HG03139 (cell line): ENCODE data around the gene C5orf46.
"Not testable (repeated sequence)": the region's sequence is repeated elsewhere in the genome, so short reads cannot be mapped to it uniquely, and the experiment has no call there.

ENCODE experiments used
- ATAC-seq: cut with Tn5 transposase; IDR thresholded peaks from one replicate; pipeline ENCODE4 v1.9.1; 2021; ENCODE audit not compliant: unreplicated experiment

Gene C5orf46

DNA sequence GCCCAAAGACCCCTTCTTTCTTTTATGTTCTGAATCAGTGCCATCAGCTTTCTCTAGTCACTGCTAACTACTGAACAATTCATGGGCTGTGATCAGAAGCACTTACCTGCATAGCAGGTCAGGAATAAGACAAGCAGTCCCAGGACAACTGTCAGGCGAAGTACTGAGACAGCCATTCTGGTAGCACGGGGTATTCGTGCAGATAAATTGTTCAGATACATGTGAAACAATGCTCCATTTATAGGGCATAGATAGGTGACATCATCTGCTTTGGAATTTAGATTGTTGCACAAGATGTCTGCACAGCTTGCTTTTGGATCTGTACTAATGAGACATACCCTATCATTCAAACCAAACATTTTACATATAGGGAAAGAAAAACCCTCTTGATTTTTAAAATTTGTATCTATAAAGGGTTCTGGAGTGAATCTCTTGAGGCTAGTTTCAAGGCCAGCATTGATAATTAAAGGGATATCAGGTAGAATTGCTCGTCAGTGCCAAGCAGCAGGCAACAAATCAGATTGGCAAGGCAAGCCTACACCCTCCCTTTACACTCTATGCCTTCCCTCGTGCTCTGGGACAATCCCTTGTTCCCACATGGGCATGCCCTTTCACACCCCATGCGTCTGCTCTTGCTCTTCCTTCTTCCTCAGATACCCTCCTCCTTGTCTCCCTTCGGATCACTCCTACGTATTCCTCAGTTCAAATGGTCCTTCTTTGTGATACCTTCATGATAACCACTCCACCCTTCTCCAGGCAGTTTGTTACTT, at the start of gene C5orf46:
TSS of gene C5orf46 (minus strand) at position 213 of the 770 bp plus-strand sequence. CDS start at position 176, 37 bp downstream.
- no peak for ATAC-seq

DNA sequence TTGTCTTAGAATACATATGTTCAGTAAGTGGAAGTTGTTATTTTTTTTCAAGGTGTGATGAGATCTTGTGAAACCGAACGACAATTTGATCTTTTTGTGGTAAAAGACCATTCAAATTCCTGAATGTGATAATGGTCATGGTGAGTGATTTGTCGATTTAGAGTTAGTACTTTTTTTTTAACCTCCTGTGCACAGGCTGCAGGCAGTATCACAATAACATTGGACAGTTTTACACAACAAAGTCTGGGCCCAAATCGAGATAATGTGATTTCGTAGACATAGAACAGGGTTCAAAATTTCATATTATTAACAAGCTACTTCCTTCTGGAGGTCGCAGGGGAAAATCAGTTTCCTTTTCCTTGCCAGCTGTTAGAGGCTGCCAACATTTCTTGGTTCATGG, 48.6 kb upstream of the C5orf46 start:
- no peak for ATAC-seq

DNA sequence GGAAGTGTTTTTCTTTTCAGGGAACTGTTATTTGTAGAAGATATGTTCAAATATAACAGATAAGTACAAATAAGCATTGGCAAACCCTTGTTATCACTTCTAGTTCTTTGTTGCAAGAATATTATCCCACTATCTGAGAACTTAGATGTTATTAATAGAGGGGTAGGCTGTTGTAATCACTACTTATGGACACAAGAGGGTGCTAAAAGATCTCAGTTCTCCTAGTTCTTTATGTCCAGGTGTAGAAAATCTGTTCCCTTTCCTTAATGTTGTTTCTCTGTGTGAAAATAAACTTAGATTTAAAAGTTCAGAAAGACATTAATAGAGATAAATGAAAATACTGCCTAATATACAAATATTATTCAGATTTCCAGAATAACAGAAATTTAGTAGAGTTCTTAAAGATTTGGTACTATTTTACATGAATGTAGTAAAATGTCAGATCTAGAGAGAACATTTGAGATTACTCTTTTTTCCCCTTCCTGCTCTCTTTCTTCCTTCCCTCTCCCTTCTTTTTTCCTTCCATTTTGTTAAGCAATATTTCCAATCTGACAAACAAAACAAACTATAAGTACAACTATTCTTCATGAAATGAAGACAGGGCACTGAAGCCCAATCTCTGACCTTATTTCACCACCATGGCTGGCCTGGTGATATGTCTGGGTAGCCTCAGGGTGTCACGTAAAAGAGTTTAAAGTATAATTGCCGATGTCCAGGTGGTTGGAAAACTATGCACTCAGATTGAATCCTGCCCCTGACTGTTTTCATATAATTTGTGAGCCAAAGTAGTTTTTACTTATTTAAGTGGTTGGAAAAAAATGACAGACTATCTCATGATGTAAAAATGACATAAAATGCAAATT, 43.6 kb upstream of the C5orf46 start:
- peak; percentile 58 for ATAC-seq

- ATAC-seq: not testable (repeated sequence)
These were observed 40.4 kb upstream of the C5orf46 start for GRCh38 chr5:147946658-147947274.

- ATAC-seq: no peak
These were observed 33.2 kb upstream of the C5orf46 start for GRCh38 chr5:147939431-147940114.

DNA sequence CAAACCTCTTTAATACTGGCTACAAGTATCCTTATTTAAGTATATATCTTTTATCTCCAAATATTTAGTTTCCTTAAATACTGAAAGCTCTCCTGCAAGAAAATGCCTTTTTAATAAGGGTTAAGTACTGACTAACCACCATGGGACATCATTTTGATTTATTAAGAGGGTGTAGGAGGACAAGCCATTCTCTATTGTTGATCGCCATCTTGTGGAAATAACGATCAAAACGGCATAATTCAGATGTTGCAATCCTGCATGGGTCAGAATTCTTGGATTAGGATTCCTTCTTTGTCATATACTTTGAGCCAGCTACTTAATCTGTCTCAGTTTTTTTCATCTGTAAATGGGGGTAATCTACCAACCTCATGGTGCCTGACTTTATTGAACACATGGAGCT, 28.7 kb upstream of the C5orf46 start:
- ATAC-seq: no peak

DNA sequence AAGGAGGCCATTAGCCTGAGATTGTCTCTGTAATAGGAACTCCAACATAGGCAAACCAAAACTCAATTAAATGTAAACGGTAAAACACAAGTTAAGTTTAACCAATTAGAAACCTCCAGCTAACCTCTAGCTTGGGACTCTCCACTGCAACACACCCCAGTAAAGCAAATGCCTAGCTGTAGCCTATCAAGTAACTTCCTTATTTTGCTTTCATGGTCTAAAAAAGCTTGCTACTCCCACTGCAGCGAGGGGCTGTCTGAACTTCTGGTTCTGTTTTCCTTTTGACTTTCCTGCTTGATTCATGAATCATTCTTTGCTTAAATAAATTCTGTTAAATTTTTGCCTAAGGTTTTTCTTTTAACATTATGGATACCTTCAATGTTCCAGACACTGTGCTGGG, 24.4 kb upstream of the C5orf46 start:
- no peak for ATAC-seq

DNA sequence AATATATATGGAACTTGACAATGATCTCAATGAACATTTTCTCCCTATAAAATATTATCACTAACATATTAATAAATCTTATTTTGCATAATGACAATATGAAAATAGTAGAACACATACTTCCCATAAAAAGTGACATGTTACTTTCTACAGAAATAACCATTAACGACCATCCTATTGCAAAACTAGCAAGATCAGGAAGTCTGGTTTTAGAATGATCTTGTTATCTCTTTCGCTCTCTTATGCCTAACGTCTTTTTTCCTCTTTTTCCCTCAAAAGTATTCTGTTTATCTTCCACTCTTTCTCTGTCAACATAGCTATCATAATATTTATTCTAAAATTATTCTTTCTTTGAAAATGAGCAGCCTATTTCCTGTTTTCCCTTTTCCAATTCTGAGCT, 21.6 kb upstream of the C5orf46 start:
- ATAC-seq: no peak

DNA sequence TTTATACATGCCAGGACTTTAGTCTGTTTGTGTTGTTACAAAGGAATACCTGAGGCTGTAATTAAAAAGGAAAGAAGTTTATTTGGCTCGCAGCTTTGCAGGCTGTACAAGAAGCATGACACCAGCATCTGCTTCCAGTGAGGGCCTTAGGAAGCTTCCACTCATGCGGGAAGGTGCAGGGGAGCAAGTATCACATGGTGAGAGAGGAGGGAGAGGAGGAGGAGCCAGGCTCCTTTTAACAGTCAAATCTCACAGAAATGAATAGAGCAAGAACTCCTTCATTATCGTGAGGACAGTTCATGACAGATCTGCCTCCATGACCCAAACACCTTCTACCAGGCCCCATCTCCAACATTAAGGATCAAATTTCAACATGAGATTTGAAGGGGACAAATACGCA, 18.7 kb upstream of the C5orf46 start:
- no peak for ATAC-seq

GRCh38 chr5:147921136-147921535, 14.8 kb upstream of the C5orf46 start:
- no peak for ATAC-seq

DNA sequence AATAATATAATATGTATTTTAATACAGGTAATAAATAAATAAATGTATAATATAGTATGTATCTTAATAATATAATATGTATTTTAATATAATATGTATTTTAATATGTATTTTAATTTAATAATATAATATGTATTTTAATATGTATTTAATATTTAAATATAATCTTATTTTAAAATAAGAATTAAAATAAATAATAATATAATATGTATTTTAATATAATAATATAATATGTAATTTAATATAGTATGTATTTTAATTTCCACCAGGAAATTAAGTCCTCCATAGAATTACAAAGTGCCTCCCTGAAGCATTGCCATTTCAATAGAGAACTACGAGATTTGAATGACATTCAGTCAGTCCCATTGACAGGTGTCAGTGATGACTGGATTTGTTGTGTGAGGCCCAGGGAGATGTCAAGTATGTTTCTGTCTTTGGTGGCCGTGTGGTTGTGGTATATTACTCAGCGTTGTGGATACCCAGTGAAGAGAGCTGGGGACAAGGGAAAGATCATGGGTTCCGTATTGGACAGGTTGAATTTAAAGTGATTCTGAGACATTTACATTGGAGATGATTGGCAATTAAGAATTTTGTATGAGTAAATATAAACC, 14.2 kb upstream of the C5orf46 start:
- ATAC-seq: no peak

- no peak for ATAC-seq
These were observed 12.6 kb upstream of the C5orf46 start for GRCh38 chr5:147918899-147919298.

DNA sequence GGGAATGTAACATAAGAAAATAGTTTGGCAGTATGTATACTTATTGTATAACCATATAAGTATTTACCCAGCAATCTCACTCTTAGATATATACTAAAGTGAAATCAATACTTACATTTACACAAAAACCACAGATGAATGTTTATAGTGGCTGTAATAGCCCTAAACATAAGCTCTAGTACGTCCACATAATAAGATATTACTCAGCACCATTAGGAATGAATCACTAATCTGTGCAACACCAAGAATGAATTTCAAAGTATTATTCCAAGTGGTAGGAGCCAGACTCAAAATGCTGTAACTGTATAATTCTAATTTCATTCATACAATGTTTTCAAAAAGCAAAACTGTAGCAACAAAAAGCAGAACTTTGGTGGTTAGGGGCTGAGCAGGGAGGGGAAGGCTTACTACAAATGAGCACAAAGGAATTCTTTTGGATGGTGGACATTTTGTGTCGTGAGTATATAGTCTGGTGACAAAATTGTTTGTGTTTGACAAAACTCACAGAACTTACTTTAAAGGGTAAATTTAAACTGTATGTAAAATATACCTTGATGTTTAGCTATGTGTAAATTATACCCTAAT, 11.9 kb upstream of the C5orf46 start:
- no peak for ATAC-seq

- no peak for ATAC-seq
These were observed 7.4 kb upstream of the C5orf46 start for GRCh38 chr5:147913786-147914185.

- ATAC-seq: no peak
These were observed 5.7 kb upstream of the C5orf46 start for GRCh38 chr5:147912011-147912410.

GRCh38 chr5:147911427-147911826, 5.1 kb upstream of the C5orf46 start:
- ATAC-seq: no peak

DNA sequence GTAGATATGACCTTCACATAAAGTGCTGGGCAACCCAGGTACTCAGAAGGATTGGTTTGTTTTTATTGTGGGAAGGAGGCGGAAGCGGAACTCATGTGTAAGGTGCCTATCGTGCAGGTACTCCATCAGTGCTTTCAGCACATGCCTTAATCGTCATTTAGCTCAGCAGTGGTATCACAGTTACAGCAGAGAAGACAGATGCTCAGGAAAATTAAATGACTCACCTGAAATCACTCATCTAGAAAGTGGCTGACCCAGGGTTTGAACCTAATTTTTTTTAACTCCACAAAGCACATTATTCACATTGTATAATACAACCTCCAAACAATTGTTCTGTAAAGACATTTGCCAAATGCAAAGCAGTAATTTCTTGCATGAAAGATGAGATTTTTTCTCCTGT, 2.2 kb downstream of the C5orf46 start:
- no peak for ATAC-seq

GRCh38 chr5:147902609-147903115, 3.7 kb downstream of the C5orf46 start:
- no peak for ATAC-seq

DNA sequence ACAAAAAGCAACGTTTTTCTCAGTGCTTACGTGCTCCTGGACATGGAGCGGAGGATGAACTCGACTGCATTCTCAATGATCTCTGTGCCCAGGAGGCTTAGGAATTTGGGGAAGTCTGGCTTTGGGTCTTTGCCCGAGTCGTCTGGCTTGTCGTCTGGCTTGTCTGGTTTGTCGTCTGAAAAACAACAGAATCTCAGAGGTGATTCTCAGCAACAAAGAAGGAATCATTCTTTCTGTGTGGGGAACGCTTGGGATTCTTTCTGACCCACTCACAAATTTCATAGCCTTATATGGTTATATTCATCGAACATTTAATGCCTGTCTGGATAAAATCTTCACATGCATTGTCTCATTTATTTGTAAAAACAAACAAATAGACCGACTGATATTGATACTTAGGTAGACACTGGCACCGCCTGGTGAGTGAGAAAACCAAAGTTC, 4.7 kb downstream of the C5orf46 start:
- ATAC-seq: no peak

GRCh38 chr5:147898875-147899401, 7.4 kb downstream of the C5orf46 start:
- no peak for ATAC-seq
